ENCODE results near the gene SYNPO2L.
"Not testable (repeated sequence)": the region's sequence is repeated elsewhere in the genome, so short reads cannot be mapped to it uniquely, and the experiment has no call there.

SYNPO2L gene

GRCh38 chr10:73655990-73656298 lies at the start of gene SYNPO2L:
TSS of gene SYNPO2L (minus strand) at chr10:73656029. CDS start at chr10:73655922, 107 bp downstream.
- no peak for DNase-seq

DNA sequence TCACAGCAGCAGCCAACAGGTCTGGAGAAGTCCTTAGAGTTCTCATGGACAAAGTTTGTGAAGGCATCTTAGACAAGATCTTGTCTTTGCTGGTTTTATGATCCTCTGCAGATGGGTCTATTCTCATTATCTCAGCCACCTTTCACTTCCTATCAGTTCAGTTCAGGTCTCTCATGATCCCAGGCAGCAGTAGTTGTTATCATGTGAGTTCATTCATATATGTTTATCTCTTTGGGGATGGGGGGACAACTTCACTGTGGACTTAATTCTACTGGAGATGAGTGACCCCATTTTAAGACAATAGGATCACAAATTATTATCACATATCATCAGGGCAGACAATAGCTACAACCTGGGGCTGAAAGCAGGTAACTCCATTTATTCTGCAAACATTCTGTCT lies 48.1 kb upstream of the SYNPO2L start:
- not testable (repeated sequence) for DNase-seq

DNA sequence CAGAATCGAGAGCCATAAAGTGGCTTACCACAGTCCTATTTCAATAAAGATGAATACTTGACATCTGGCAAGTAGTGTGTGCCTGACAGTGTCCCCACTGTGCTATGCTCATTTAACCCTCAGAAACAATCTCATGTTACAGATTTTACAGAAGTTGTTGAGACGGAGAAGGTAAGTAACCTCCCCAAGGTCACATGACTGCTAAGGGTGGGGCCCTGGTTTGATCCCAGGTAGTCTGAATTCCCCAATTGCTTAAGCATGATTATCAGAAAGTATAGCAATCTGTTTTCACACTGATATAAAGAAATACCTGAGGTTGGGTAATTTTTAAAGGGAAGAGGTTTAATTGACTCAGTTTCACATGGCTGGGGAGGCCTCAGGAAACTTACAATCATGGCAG lies 43.0 kb upstream of the SYNPO2L start:
- not testable (repeated sequence) for DNase-seq

GRCh38 chr10:73697675-73698159 lies 41.9 kb upstream of the SYNPO2L start, which contains the start of gene AGAP5:
TSS of gene AGAP5 (minus strand) at chr10:73698109. CDS start at chr10:73697755, 354 bp downstream.
- DNase-seq: not testable (repeated sequence)

GRCh38 chr10:73695302-73695701 lies 39.5 kb upstream of the SYNPO2L start:
- DNase-seq: not testable (repeated sequence)

DNA sequence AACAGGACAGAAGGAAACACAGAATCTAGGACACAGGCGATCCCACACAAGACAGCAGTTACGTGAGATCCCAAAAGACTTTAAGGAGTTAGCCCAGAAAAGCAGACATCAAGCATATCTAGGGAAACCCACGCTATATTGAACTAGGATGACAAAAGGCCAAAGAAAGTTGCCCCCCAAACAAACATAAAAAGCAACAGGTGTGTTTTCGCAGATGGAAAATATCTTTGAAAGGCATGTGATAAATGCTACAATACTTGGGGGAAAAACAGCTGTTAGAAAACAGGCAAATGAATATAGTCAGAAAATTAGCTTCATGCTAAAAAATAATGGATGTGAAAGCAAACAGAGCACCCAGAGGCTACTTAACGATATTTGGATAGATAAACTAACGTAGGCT lies 34.9 kb upstream of the SYNPO2L start:
- DNase-seq: not testable (repeated sequence)

- DNase-seq: not testable (repeated sequence)
These were observed 33.8 kb upstream of the SYNPO2L start for GRCh38 chr10:73689596-73689995.

DNA sequence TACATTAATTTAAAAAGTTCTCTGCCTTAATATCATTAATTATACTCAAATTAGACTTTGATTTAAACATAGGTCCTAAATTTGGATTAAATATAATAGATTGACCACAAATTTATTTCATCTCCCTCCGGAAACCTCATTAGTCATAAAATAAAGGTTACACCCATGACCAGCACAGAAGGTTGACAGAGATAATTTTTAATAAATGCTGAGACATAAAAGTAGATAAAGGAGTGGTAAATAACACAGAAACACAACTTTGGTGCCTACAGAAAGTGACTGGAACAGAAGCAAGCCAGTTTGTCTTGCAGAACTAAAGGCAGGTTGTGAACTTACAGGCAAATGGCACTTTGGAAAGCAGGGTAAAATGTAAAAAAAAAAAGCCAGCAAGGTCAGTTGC lies 31.8 kb upstream of the SYNPO2L start:
- not testable (repeated sequence) for DNase-seq

DNA sequence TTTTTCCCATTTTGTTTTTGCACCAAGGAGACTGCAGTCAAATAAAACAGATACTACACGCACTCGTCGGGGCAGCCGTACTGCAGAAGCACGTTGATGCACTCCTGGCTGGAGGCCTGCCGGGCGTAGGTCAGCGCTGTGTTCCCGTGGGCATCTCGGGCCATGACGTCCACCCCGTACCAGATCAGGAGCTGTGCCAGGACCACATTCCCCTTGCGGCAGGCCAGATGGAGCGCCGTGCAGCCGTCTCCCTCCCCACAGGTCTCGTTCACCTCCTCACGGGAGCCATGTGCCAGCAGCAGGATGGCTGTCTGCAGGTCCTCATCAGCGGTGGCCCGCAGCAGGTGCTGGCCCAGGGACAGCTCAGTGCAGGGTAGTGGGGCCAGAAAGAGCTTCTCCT lies 18.7 kb upstream of the SYNPO2L start:
- not testable (repeated sequence) for DNase-seq

DNA sequence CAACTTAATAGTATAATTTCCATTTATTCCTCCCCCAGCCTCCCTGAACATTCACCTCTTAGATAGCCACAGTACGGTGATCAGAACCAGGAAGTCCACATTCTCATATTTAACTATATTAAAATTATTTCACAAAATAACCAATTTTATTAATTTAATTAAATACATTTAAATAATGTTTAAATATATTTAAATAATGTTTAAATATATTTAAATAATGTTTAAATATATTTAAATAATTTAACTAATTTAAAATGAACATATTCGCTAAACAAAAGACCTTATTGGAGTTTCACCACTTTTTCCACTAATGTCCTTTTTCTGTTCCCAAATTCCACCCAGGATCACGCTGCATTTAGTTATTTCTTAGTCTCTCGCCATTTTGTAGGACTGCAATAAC lies 12.5 kb upstream of the SYNPO2L start:
- not testable (repeated sequence) for DNase-seq

GRCh38 chr10:73666153-73666809 lies 10.5 kb upstream of the SYNPO2L start:
- DNase-seq: not testable (repeated sequence)

DNA sequence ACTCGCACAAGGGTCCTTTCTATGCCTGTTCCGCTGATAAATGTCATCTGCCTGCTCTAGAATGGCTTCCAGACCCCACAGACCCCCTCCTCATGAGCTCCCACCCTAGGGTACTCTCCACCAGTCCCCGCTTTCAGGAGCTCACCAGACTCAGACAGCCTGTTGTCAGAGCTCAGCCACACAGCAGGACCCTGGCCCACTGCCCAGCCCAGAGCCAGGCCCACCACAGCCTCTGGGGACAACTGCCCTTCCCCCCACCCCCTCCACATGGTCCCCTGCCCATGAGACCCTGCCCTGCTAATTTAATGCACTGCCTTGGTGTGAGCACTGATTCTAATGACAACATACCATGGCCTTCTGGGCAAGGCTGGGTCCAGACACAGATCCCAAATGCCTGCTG lies 9.8 kb upstream of the SYNPO2L start:
- DNase-seq: not testable (repeated sequence)

DNA sequence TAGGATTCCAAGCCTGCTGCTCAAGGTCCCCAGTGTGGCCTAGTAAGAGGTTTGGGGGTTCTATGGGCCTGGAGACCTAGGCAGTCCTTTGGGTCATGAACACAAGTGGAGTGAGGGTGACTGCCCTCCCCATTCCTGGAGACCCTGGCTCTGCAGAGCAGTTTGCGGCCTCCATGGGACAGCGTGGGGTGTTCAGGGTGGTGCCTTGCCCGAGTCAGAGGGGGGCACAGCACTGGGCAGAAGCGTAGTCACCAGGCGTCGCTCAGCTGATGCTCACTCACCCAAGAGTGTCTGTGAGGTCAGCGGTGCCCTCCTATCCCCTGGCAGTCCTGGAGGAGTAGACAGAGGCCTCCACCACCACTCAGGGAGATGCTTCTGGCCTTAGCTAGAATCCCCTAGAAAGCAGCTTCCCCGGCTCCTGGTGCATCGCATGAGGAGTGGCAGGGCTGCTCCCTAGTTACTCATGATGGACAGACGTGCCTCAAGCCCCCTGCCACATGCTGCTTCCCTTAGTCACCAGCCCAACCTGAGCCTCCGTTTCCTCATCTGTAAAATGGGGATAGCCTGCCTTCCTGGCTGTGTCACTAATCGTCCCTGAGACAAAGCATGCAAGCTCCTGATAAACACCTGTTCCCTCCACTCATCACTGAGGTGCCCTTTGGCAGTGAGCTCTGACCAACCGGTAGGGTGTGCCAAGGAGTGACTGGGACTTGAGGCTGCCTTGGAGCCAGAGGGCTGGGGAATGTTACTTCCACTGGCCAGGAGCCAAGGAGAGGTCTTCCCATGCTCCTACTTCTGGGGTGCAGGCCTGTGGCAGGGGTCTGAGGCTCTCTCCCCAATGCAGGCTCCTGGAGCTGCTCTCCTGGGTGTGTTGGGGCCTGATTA lies 8.6 kb upstream of the SYNPO2L start:
- DNase-seq: not testable (repeated sequence)

GRCh38 chr10:73663621-73664020 lies 7.8 kb upstream of the SYNPO2L start:
- DNase-seq: not testable (repeated sequence)

- not testable (repeated sequence) for DNase-seq
These were observed 6.9 kb upstream of the SYNPO2L start for GRCh38 chr10:73662705-73663104.

- DNase-seq: no peak
These were observed 406 bp downstream of the SYNPO2L start for GRCh38 chr10:73655257-73655989.

DNA sequence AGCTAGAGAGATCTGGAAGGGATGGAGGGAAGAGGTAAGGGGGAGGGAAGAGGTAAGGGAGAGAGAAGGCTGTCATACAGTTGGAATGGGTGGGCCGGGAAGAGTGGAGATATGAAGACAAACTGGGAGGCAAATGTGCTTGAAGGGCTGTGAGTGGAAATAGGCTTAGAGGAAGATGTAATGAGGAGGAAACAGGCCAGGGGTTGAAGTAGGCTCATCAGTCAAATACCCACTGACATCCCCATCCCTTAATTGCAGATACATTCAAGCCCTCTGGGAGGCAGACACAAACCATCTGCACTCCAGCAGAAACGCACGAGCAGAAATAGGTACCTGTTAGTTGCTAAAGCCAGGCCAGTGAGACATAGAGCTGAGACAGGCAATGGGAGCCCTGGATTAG lies 2.1 kb downstream of the SYNPO2L start:
- no peak for DNase-seq

DNA sequence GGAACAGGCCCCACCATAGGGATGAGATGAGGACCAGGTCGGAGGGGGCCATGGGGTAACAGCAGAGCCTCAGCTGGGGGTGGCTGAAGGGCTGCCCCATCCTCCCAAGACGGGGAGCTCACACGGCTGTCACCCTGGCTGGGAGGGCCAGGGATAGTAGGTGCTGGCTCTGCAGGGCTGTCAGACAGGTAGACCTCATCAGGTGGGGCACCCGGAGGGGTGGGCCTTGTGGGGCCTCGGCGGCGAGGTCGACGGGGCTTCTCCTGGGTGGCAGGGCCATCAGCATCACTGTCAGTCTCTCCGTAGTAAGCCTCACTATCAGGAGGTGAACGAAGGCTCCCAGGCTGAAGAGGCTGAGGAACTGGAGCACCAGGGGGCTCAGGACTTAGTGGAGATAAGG lies 2.6 kb downstream of the SYNPO2L start:
- no peak for DNase-seq

GRCh38 chr10:73650537-73651331 lies 5.1 kb downstream of the SYNPO2L start:
- peak; percentile 17 for DNase-seq

GRCh38 chr10:73649876-73650536 lies 5.8 kb downstream of the SYNPO2L start:
- DNase-seq: no peak

- no peak for DNase-seq
These were observed 6.6 kb downstream of the SYNPO2L start for GRCh38 chr10:73648975-73649829.
